GM23338 (cell line): ENCODE data around the gene DACT2. TPM values are rescaled to one million over a fixed set of nuclear protein-coding genes. Genes with fewer than 3 reads are reported as not detected.

Experiments
- ATAC-seq: fragments of 200-7000 bp; cut with Tn5 transposase; 3 replicates; pipeline ENCODE4 v1.9.1; 2020
- DNase-seq: peaks from one replicate; pipeline ENCODE4 v3.0.0-alpha.2; 2015; ENCODE audit warnings: low spot score
- H2AFZ ChIP-seq: fragments of 200-600 bp; sonication (generic); 2 replicates; pipeline ENCODE4 v1.8.0; 2016; ENCODE audit warnings: antibody characterized with exemption, mild to moderate bottlenecking, moderate library complexity
- H3F3A ChIP-seq: fragments of 200-600 bp; sonication (generic); replicated peaks from 2 replicates; pipeline ENCODE4 v1.8.0; 2017; ENCODE audit warnings: antibody characterized with exemption, mixed run types, low read depth
- H3K27ac ChIP-seq: fragments of 200-600 bp; sonication (generic); 2 replicates; pipeline ENCODE4 v1.6.1; 2016; ENCODE audit warnings: low read depth
- H3K27me3 ChIP-seq: fragments of 200-600 bp; sonication (generic); 2 replicates; pipeline ENCODE4 v1.8.0; 2016; ENCODE audit warnings: mild to moderate bottlenecking, mixed run types, moderate library complexity; ENCODE audit not compliant: insufficient read depth
- H3K36me3 ChIP-seq: fragments of 200-600 bp; sonication (generic); 2 replicates; pipeline ENCODE4 v1.8.0; 2016; ENCODE audit warnings: mild to moderate bottlenecking; ENCODE audit not compliant: insufficient read depth
- H3K4me1 ChIP-seq: fragments of 200-600 bp; sonication (generic); 2 replicates; pipeline ENCODE4 v1.8.0; 2016; ENCODE audit warnings: mild to moderate bottlenecking, moderate library complexity; ENCODE audit not compliant: insufficient read depth
- H3K4me2 ChIP-seq: fragments of 200-600 bp; sonication (generic); 2 replicates; pipeline ENCODE4 v1.7.1; 2017; ENCODE audit warnings: mixed run types
- H3K4me3 ChIP-seq: fragments of 200-600 bp; sonication (generic); 2 replicates; pipeline ENCODE4 v1.6.1; 2016; ENCODE audit warnings: mixed run types
- H3K79me2 ChIP-seq: fragments of 200-600 bp; sonication (generic); replicated peaks from 2 replicates; pipeline ENCODE4 v1.8.0; 2017; ENCODE audit warnings: mild to moderate bottlenecking; ENCODE audit not compliant: insufficient read depth
- H3K9me2 ChIP-seq: fragments of 200-600 bp; sonication (generic); 2 replicates; pipeline ENCODE4 v1.8.0; 2017; ENCODE audit not compliant: insufficient read depth
- H4K20me1 ChIP-seq: fragments of 200-600 bp; sonication (generic); replicated peaks from 2 replicates; pipeline ENCODE4 v1.8.0; 2017; ENCODE audit warnings: mild to moderate bottlenecking; ENCODE audit not compliant: insufficient read depth
- H3K27ac Mint-ChIP-seq: 2 replicates; pipeline ENCODE4 v1.8.0; 2020; ENCODE audit warnings: inconsistent platforms, mild to moderate bottlenecking, moderate library complexity, mixed read lengths
- H3K27me3 Mint-ChIP-seq: 3 replicates; pipeline ENCODE4 v1.8.0; 2022; ENCODE audit warnings: low read depth, mild to moderate bottlenecking, moderate library complexity, mixed read lengths, inconsistent platforms; ENCODE audit not compliant: insufficient read depth, poor library complexity
- H3K36me3 Mint-ChIP-seq: 3 replicates; pipeline ENCODE4 v1.8.0; 2021; ENCODE audit warnings: low read depth, mild to moderate bottlenecking, inconsistent platforms, moderate library complexity, mixed read lengths
- H3K4me1 Mint-ChIP-seq: 3 replicates; pipeline ENCODE4 v1.8.0; 2020; ENCODE audit warnings: mild to moderate bottlenecking, inconsistent platforms, mixed read lengths
- H3K4me3 Mint-ChIP-seq: 3 replicates; pipeline ENCODE4 v1.8.0; 2021; ENCODE audit warnings: moderate library complexity, mild to moderate bottlenecking, inconsistent platforms, mixed read lengths
- H3K9me3 Mint-ChIP-seq: 3 replicates; pipeline ENCODE4 v1.8.0; 2020; ENCODE audit warnings: moderate library complexity, mild to moderate bottlenecking, inconsistent platforms, mixed read lengths
- CTCF ChIP-seq, 2 experiments: fragments of 200-600 bp in 1 of 2; sonication (generic) in 1 of 2; conservative IDR thresholded peaks; 2 replicates each; pipeline versions ENCODE4 v1.5.1 to v1.6.1; 2016 to 2017; ENCODE audit warnings: antibody characterized with exemption in 2 of 2, low read depth in 2 of 2, mild to moderate bottlenecking in 2 of 2, moderate library complexity in 1 of 2
- ETS1 ChIP-seq: IDR thresholded peaks from 2 replicates; pipeline ENCODE4 v1.6.1; 2016; ENCODE audit warnings: antibody characterized with exemption
- EZH2 ChIP-seq: fragments of 200-600 bp; sonication (generic); IDR thresholded peaks from one replicate; pipeline ENCODE4 v1.8.0; 2017; ENCODE audit warnings: antibody characterized with exemption, mild to moderate bottlenecking, low read depth; ENCODE audit not compliant: unreplicated experiment
- EZH2phosphoT487 ChIP-seq: fragments of 200-600 bp; sonication (generic); IDR thresholded peaks from one replicate; pipeline ENCODE4 v1.8.1; 2018; ENCODE audit warnings: antibody characterized with exemption; ENCODE audit not compliant: unreplicated experiment
- JUNB ChIP-seq: IDR thresholded peaks from one replicate; pipeline ENCODE4 v1.6.1; 2016; ENCODE audit warnings: antibody characterized with exemption; ENCODE audit not compliant: unreplicated experiment
- POLR2AphosphoS5 ChIP-seq: IDR thresholded peaks from 2 replicates; pipeline ENCODE4 v1.6.1; 2016; ENCODE audit warnings: antibody characterized with exemption, low read depth
- REST ChIP-seq: IDR thresholded peaks from one replicate; pipeline ENCODE4 v1.6.1; 2018; ENCODE audit warnings: antibody characterized with exemption; ENCODE audit not compliant: unreplicated experiment
- STAT1 ChIP-seq: IDR thresholded peaks from one replicate; pipeline ENCODE4 v1.6.1; 2016; ENCODE audit warnings: antibody characterized with exemption; ENCODE audit not compliant: unreplicated experiment
- ZNF114 ChIP-seq: fragments of 250-450 bp; sonication (Bioruptor Pico); IDR thresholded peaks from 2 replicates; pipeline ENCODE4 v1.5.0; 2020; ENCODE audit warnings: mild to moderate bottlenecking, moderate library complexity
- ZNF331 ChIP-seq: fragments of 250-450 bp; sonication (Bioruptor Pico); IDR thresholded peaks from 2 replicates; pipeline ENCODE4 v1.5.0; 2020; ENCODE audit warnings: low read depth, mild to moderate bottlenecking, moderate library complexity
- polyA plus RNA-seq: library from polyadenylated mRNA; unstranded; fragments of >200 nt; fragmentation: Nextera tagmentation; extraction: Ambion mirVana; gene quantifications from 2 replicates; pipeline ENCODE4 v1.2.1, GENCODE V29; 2016
- total RNA-seq: library from RNA; depleted of rRNA; stranded (reverse); fragments of >200 nt; shearing (Covaris generic); gene quantifications from 2 replicates; pipeline ENCODE4 v1.2.3, GENCODE V29; 2014

The DACT2 gene
- total and polyA plus RNA-seq, 2 experiments from 2014 or later: 1.8 to 10.6 TPM

- no peak for TF ChIP-seq ETS1
These were observed 3.4 kb upstream of the DACT2 start (continued) for GRCh38 chr6:168322966-168323365.

- Histone ChIP-seq H3K9me2 (no peaks in the 10 kb centered on the region), H3K27me3 (peaks cover 14% of the 10 kb centered on the region), H4K20me1 (no peaks in the 10 kb centered on the region), H2AFZ (no peak overlapping the region), H3K4me3 (no peak overlapping the region; the same call in 1 of the 2 replicates), H3K79me2 (no peaks in the 10 kb centered on the region; the same call in 1 of the 2 replicates), H3K36me3 (no peaks in the 10 kb centered on the region), H3K4me1 (no peaks in the 10 kb centered on the region), H3K4me2 (peak overlapping the region; percentile 84; the same call in 1 of the 2 replicates), H3F3A (no peaks in the 10 kb centered on the region), H3K27ac (no peak overlapping the region)
- ATAC-seq (no peak), DNase-seq (no peak)
- TF ChIP-seq STAT1: no peak
- no peak for TF ChIP-seq POLR2AphosphoS5
- TF ChIP-seq ZNF331 (CRISPR knock-in tag): no peak
- H3K9me3 Mint-ChIP-seq: peaks cover 20% of the 10 kb centered on the region
- H3K27ac Mint-ChIP-seq: no peak overlapping the region
- H3K4me1 Mint-ChIP-seq: peaks cover 16% of the 10 kb centered on the region
- peak overlapping the region; percentile 57 for H3K4me3 Mint-ChIP-seq
- peaks cover 6% of the 10 kb centered on the region; the same call in 1 of the 3 replicates for H3K36me3 Mint-ChIP-seq
- H3K27me3 Mint-ChIP-seq: peaks cover 22% of the 10 kb centered on the region
These were observed 1.1 kb upstream of the DACT2 start for GRCh38 chr6:168320634-168321033.

GRCh38 chr6:168318579-168319278 lies 848 bp downstream of the DACT2 start:
- Histone ChIP-seq H2AFZ (peak overlapping the region; percentile 63), H3K27me3 (peaks cover 14% of the 10 kb centered on the region), H3K79me2 (no peaks in the 10 kb centered on the region; the same call in 1 of the 2 replicates), H3K27ac (no peak overlapping the region), H3K36me3 (no peaks in the 10 kb centered on the region), H3F3A (no peaks in the 10 kb centered on the region), H3K4me1 (peaks cover 11% of the 10 kb centered on the region), H4K20me1 (no peaks in the 10 kb centered on the region), H3K9me2 (no peaks in the 10 kb centered on the region), H3K4me2 (peak overlapping the region; percentile 84), H3K4me3 (peak overlapping the region; percentile 68)
- Mint-ChIP-seq H3K27ac (no peak overlapping the region), H3K9me3 (peaks cover 15% of the 10 kb centered on the region), H3K27me3 (peaks cover 26% of the 10 kb centered on the region), H3K4me3 (peak overlapping the region; percentile 77), H3K4me1 (peaks cover 31% of the 10 kb centered on the region), H3K36me3 (peaks cover 3% of the 10 kb centered on the region; the same call in 1 of the 3 replicates)
- ATAC-seq: peak; percentile 28
- no peak for TF ChIP-seq STAT1
- TF ChIP-seq EZH2phosphoT487: no peak
- no peak for TF ChIP-seq ZNF331 (CRISPR knock-in tag)
- no peak for TF ChIP-seq JUNB
- no peak for TF ChIP-seq EZH2
- no peak for TF ChIP-seq ZNF114 (CRISPR knock-in tag)
- no peak for TF ChIP-seq CTCF (conservative IDR thresholded peaks at IDR 0.05; ENCODE audit: low read depth in 2 of 2)
- TF ChIP-seq POLR2AphosphoS5: no peak
- TF ChIP-seq REST: no peak
- DNase-seq: no peak
